A549 (cell line): Measurements from ENCODE around the gene NTN1. TPM values are rescaled to one million over a fixed set of nuclear protein-coding genes. Genes with fewer than 3 reads are reported as not detected.

Experiments used
- ATAC-seq, 2 experiments: fragments of 200-7000 bp in 1 of 2; fragments of >200 bp in 1 of 2; cut with Nextera tagmentation in 1 of 2; cut with Tn5 transposase in 1 of 2; 3 replicates each; pipeline versions ENCODE4 v1.8.0 to v1.9.1; 2018 to 2020; ENCODE audit warnings: mild to moderate bottlenecking in 1 of 2, moderate library complexity in 1 of 2
- CTCF ChIA-PET: fragments of 300-600 bp; sonication (Branson Sonifier 250); formaldehyde crosslinking; extraction: SDS; loops from one replicate; lab custom pipeline; 2021; ENCODE audit warnings: antibody characterized with exemption, inconsistent platforms; lab: Yijun Ruan, JAX
- POLR2A ChIA-PET: fragments of 350-600 bp; formaldehyde crosslinking; extraction: SDS; loops from one replicate; lab custom pipeline; 2021; ENCODE audit warnings: antibody characterized with exemption, inconsistent platforms; lab: Yijun Ruan, JAX
- DNase-seq, 2 experiments: peaks; one replicate each; pipeline versions ENCODE4 v3.0.0 to v3.0.0-alpha.2; 2011 to 2016; ENCODE audit warnings: low read depth in 1 of 2, low spot score in 1 of 2
- FAIRE-seq: peaks from 2 replicates; lab custom pipeline; 2011; peaks lifted over from hg19 to GRCh38; lab: Jason Lieb, UNC
- H3K27ac ChIP-seq, 2 experiments: fragments of >200 bp; sonication (Bioruptor Twin); formaldehyde crosslinking; 3 replicates each; pipeline ENCODE4 v1.5.1; 2016 to 2017
- H3K4me1 ChIP-seq: fragments of >200 bp; sonication (Bioruptor Twin); formaldehyde crosslinking; 3 replicates; pipeline ENCODE4 v1.6.1; 2016
- H3K4me2 ChIP-seq: fragments of >200 bp; sonication (Bioruptor Twin); formaldehyde crosslinking; 3 replicates; pipeline ENCODE4 v1.6.1; 2016
- H3K4me3 ChIP-seq: fragments of >200 bp; sonication (Bioruptor Twin); formaldehyde crosslinking; 3 replicates; pipeline ENCODE4 v1.5.1; 2016
- H3K9me3 ChIP-seq: fragments of >200 bp; sonication (Bioruptor Twin); formaldehyde crosslinking; 3 replicates; pipeline ENCODE4 v1.6.1; 2016
- ATOH8 ChIP-seq: fragments of 250-450 bp; sonication (Bioruptor Pico); IDR thresholded peaks from 2 replicates; pipeline ENCODE4 v1.5.0; 2020; ENCODE audit warnings: low read depth, mild to moderate bottlenecking, moderate library complexity
- BHLHE40 ChIP-seq: IDR thresholded peaks from 2 replicates; pipeline ENCODE4 v1.6.1; 2012; ENCODE audit warnings: low read depth, low read length, inconsistent platforms
- CHD2 ChIP-seq: fragments of 150-350 bp; IDR thresholded peaks from 2 replicates; pipeline ENCODE4 v1.6.1; 2014; ENCODE audit warnings: low read length; ENCODE audit not compliant: partially characterized antibody
- E2F6 ChIP-seq: IDR thresholded peaks from 2 replicates; pipeline ENCODE4 v1.6.1; 2012; ENCODE audit warnings: low read depth, borderline replicate concordance
- EHF ChIP-seq: fragments of 250-450 bp; sonication (Bioruptor Pico); IDR thresholded peaks from 2 replicates; pipeline ENCODE4 v1.5.0; 2020; ENCODE audit warnings: mild to moderate bottlenecking
- EHMT2 ChIP-seq: fragments of 200-600 bp; sonication (generic); IDR thresholded peaks from 2 replicates; pipeline ENCODE4 v1.6.1; 2016; ENCODE audit warnings: antibody characterized with exemption, low read depth, mild to moderate bottlenecking, moderate library complexity
- FOSB ChIP-seq: fragments of 250-450 bp; sonication (Bioruptor Pico); IDR thresholded peaks from 2 replicates; pipeline ENCODE4 v1.5.0; 2020; ENCODE audit warnings: mild to moderate bottlenecking, moderate library complexity
- FOSL2 ChIP-seq, 2 experiments: fragments of 450-650 bp in 1 of 2; fragments of >200 bp in 1 of 2; sonication (Bioruptor Twin) in 1 of 2; formaldehyde crosslinking; IDR thresholded peaks; 2 replicates each; pipeline versions ENCODE4 v1.5.0 to v1.6.1; 2016 to 2020; ENCODE audit warnings: mild to moderate bottlenecking in 1 of 2, moderate library complexity in 1 of 2
- GATA3 ChIP-seq: IDR thresholded peaks from 2 replicates; pipeline ENCODE4 v1.6.1; 2012; ENCODE audit warnings: borderline replicate concordance
- HDAC2 ChIP-seq: fragments of 200-600 bp; sonication (generic); IDR thresholded peaks from 2 replicates; pipeline ENCODE4 v1.6.1; 2016
- HES2 ChIP-seq: fragments of >200 bp; sonication (Bioruptor Twin); formaldehyde crosslinking; IDR thresholded peaks from 2 replicates; pipeline ENCODE4 v1.6.1; 2016
- HEYL ChIP-seq: fragments of 250-450 bp; sonication (Bioruptor Pico); IDR thresholded peaks from 2 replicates; pipeline ENCODE4 v1.8.0; 2021; ENCODE audit warnings: mild to moderate bottlenecking, moderate library complexity
- HOXB13 ChIP-seq: fragments of 250-450 bp; sonication (Bioruptor Pico); IDR thresholded peaks from 2 replicates; pipeline ENCODE4 v1.5.0; 2020; ENCODE audit warnings: low read depth, mild to moderate bottlenecking, moderate library complexity
- HOXB5 ChIP-seq: fragments of 250-450 bp; sonication (Bioruptor Pico); IDR thresholded peaks from 2 replicates; pipeline ENCODE4 v1.5.0; 2020; ENCODE audit warnings: mild to moderate bottlenecking, moderate library complexity
- MAFK ChIP-seq: fragments of 450-650 bp; IDR thresholded peaks from 2 replicates; pipeline ENCODE4 v1.6.1; 2014; ENCODE audit not compliant: partially characterized antibody
- MAZ ChIP-seq: fragments of 150-350 bp; IDR thresholded peaks from 2 replicates; pipeline ENCODE4 v1.6.1; 2014; ENCODE audit warnings: antibody characterized with exemption, low read depth, low read length, borderline replicate concordance
- NFE2L2 ChIP-seq: fragments of 150-350 bp; conservative IDR thresholded peaks from 2 replicates; pipeline ENCODE4 v1.6.1; 2014; ENCODE audit warnings: low read length
- NPAS2 ChIP-seq: fragments of 250-450 bp; sonication (Bioruptor Pico); IDR thresholded peaks from 2 replicates; pipeline ENCODE4 v1.8.0; 2022; ENCODE audit warnings: mild to moderate bottlenecking, moderate library complexity, borderline replicate concordance
- POLR2A ChIP-seq: IDR thresholded peaks from 2 replicates; pipeline ENCODE4 v1.6.1; 2012; ENCODE audit warnings: mild to moderate bottlenecking, low read length
- REST ChIP-seq: fragments of 200-600 bp; sonication (generic); IDR thresholded peaks from 2 replicates; pipeline ENCODE4 v1.6.1; 2016; ENCODE audit warnings: antibody characterized with exemption, mild to moderate bottlenecking, moderate library complexity
- RFX5 ChIP-seq: fragments of 450-650 bp; IDR thresholded peaks from 2 replicates; pipeline ENCODE4 v1.7.1; 2014; ENCODE audit warnings: antibody characterized with exemption, mild to moderate bottlenecking, moderate library complexity
- RNF2 ChIP-seq: fragments of 200-600 bp; sonication (generic); IDR thresholded peaks from 2 replicates; pipeline ENCODE4 v1.6.1; 2016; ENCODE audit warnings: low read depth, mild to moderate bottlenecking, antibody characterized with exemption, moderate library complexity, borderline replicate concordance
- SMC3 ChIP-seq: fragments of >200 bp; sonication (Bioruptor Twin); formaldehyde crosslinking; IDR thresholded peaks from 3 replicates; pipeline ENCODE4 v1.6.1; 2018; ENCODE audit warnings: inconsistent platforms
- TFCP2L1 ChIP-seq: fragments of 250-450 bp; sonication (Bioruptor Pico); IDR thresholded peaks from 2 replicates; pipeline ENCODE4 v1.5.0; 2021; ENCODE audit warnings: mild to moderate bottlenecking
- ZC3H11A ChIP-seq: fragments of 450-650 bp; IDR thresholded peaks from 2 replicates; pipeline ENCODE4 v1.6.1; 2014; ENCODE audit warnings: antibody characterized with exemption, mild to moderate bottlenecking
- ZSCAN20 ChIP-seq: fragments of 250-450 bp; sonication (Bioruptor Pico); IDR thresholded peaks from 2 replicates; pipeline ENCODE4 v1.8.0; 2022; ENCODE audit warnings: mild to moderate bottlenecking, moderate library complexity
- WGBS: methylation state at CpG from one replicate; pipeline ENCODE4 v1.1.6; 2017; ENCODE audit errors: missing lambda C conversion rate; 5-methylcytosine and 5-hydroxymethylcytosine counted together
- polyA plus RNA-seq, 4 experiments: library from polyadenylated mRNA; depleted of rRNA in 3 of 4; stranded (reverse); fragments of >200 nt; fragmentation: RNase III in 1 of 4; extraction: RNeasy Plus Mini Kit Qiagen cat#74134 plus additional on column Dnase treatment in 1 of 4; gene quantifications; 2 replicates in 3 of 4; 3 replicates in 1 of 4; pipeline ENCODE4 v1.2.3, GENCODE V29; 2011 to 2017

NTN1 gene
- polyA plus RNA-seq, 2 of the 4 experiments (the other 2 are of a cell fraction) = 0.12 to 0.13 TPM

- FAIRE-seq = peak; percentile 70
- ChIA-PET CTCF (interaction anchor here (0.7 kb wide), 1 partner anchor 154 kb away, joined by 3 read pairs; no protein-coding TSS in a partner anchor), POLR2A (no interaction called here)
Measured at GRCh38 chr17:9044772-9045463, 23.6 kb downstream of the NTN1 start.

GRCh38 chr17:9050801-9051401 is 29.6 kb downstream of the NTN1 start:
- CTCF ChIA-PET = interaction anchor here (0.9 to 1.3 kb wide), 4 partner anchors 11 to 53 kb away, joined by 3 to 6 read pairs (median 4); no protein-coding TSS in a partner anchor

More at GRCh38 chr17:9044772-9045463, 23.6 kb downstream of the NTN1 start:
- H3K9me3 ChIP-seq = peaks cover 15% of the 10 kb centered on the region; the same call in 2 of the 3 replicates
- no peak for DNase-seq
- TF ChIP-seq EHF (CRISPR knock-in tag) (no peak), TFCP2L1 (CRISPR knock-in tag) (no peak), MAFK (peak; percentile 24), HOXB5 (CRISPR knock-in tag) (no peak), GATA3 (no peak)
- TF ChIP-seq, all 56 proteins: peak for 1
- Histone ChIP-seq H3K4me1 (no peaks in the 10 kb centered on the region), H3K27ac (no peak overlapping the region), H3K4me3 (no peak overlapping the region), H3K4me2 (no peak overlapping the region)
- 0 out of 6 replicates have a peak, but pooled peaks of 1 of the 2 experiments have one; percentile 24 for ATAC-seq
- 33% methylated on average over 11 of the region's 11 CpGs for WGBS

GRCh38 chr17:9051561-9051960 is 30.3 kb downstream of the NTN1 start:
- H3K4me2 ChIP-seq = peak overlapping the region; percentile 55; the same call in 1 of the 3 replicates
- TF ChIP-seq HOXB13 (no peak), RNF2 (no peak), CHD2 (no peak), POLR2A (no peak), REST (no peak), ATOH8 (CRISPR knock-in tag) (no peak), MAFK (no peak), NFE2L2 (no peak), TFCP2L1 (CRISPR knock-in tag) (no peak), FOSB (CRISPR knock-in tag) (no peak), NPAS2 (CRISPR knock-in tag) (no peak)
- peaks cover 13% of the 10 kb centered on the region for H3K4me1 ChIP-seq
- H3K9me3 ChIP-seq = 0 out of 3 replicates have a peak, but pooled peaks cover 5% of the 10 kb centered on the region
- no peak overlapping the region for H3K4me3 ChIP-seq
- WGBS = 73% methylated on average over 4 of the region's 4 CpGs
- FAIRE-seq (no peak), DNase-seq (no peak), ATAC-seq (no peak)
- ChIA-PET POLR2A (no interaction called here), CTCF (interaction anchor here (0.9 to 1.3 kb wide), 4 partner anchors 10 to 53 kb away, joined by 3 to 6 read pairs (median 4); no protein-coding TSS in a partner anchor)
- no peak overlapping the region for H3K27ac ChIP-seq

More at GRCh38 chr17:9050801-9051401, 29.6 kb downstream of the NTN1 start:
- H3K27ac ChIP-seq = peak overlapping the region; percentile 32 to 47; a peak in 4 of 6 replicates
- TF ChIP-seq POLR2A (no peak), ZSCAN20 (CRISPR knock-in tag) (no peak), HEYL (no peak), HDAC2 (no peak), E2F6 (no peak), ZC3H11A (no peak), RFX5 (no peak), FOSL2 (IDR thresholded peaks at IDR 0.05) (no peak), FOSL2 (CRISPR knock-in tag; IDR thresholded peaks at IDR 0.05) (peak; percentile 25; the same call in 1 of the 2 replicates), MAZ (no peak), SMC3 (no peak), ATOH8 (CRISPR knock-in tag) (no peak), BHLHE40 (no peak), GATA3 (no peak), HES2 (no peak), EHMT2 (no peak), MAFK (peak; percentile 8)
- FAIRE-seq = no peak
- POLR2A ChIA-PET = interaction anchor here (0.8 kb wide), 1 partner anchor 22 kb away, joined by 5 read pairs; no protein-coding TSS in a partner anchor
- WGBS = 24% methylated on average over 8 of the region's 8 CpGs
- DNase-seq = peak; percentile 56 to 73
- peaks cover 5% of the 10 kb centered on the region; the same call in 1 of the 3 replicates for H3K9me3 ChIP-seq
- H3K4me3 ChIP-seq = no peak overlapping the region
- H3K4me2 ChIP-seq = peak overlapping the region; percentile 55
- peaks cover 13% of the 10 kb centered on the region for H3K4me1 ChIP-seq
- ATAC-seq = peak; percentile 81 to 84; a peak in 5 of 6 replicates
